Measurements from ENCODE around the gene CENPL. TPM values are rescaled to one million over a fixed set of nuclear protein-coding genes. Genes with fewer than 3 reads are reported as not detected.
"Not testable (repeated sequence)": the region's sequence is repeated elsewhere in the genome, so short reads cannot be mapped to it uniquely, and the experiment has no call there.

Gene CENPL
- total RNA-seq, 1 donor from 2014 or later: 37.8 TPM

GRCh38 chr1:173860065-173860464, 35.4 kb upstream of the CENPL start:
- intact Hi-C loops (cut with micrococcal nuclease): loop anchor here (10.0 kb wide), 1 partner anchor 355 kb away; no protein-coding TSS in a partner anchor

DNA sequence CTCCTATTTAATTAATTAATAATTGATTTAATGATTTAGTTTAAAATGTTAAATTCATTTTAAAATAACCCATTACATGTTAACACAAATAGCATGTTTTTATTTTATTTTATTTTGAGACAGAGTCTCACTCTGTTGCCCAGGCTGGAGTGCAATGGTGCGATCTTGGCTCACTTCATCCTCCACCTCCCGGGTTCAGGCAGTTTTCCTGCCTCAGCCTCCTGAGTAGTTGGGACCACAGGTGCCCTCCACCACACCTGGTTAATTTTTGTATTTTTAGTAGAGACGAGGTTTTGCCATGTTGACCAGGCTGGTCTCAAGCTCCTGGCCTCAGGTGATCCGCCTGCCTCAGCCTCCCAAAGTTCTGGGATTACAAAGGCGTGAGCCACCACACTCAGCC, 34.9 kb upstream of the CENPL start:
- intact Hi-C loops (cut with micrococcal nuclease): not testable (repeated sequence)

DNA sequence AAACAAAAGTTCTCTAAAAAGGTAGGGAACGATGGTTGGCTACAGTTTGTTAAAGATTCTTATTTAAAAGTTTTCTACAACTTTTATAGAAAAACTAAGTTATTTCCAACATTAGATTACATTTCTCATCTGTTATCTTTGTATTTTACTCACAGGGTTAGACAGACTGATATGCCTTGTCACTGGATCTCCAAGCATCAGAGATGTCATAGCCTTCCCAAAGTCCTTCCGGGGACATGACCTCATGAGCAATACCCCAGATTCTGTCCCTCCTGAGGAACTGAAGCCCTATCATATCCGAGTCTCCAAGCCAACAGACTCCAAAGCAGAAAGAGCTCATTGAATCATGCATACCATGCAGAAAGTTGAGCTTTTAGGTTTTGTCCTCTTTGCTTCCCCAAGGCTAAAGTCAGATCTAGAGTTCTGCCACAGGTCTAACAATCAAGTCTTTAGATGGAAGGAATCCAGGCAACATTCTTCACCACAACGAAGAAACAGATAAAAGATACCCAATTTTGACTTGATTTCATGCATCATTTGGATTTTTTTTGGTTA, 32.8 kb upstream of the CENPL start:
- intact Hi-C loops (cut with micrococcal nuclease): no loop called here

GRCh38 chr1:173856903-173857302, 32.2 kb upstream of the CENPL start:
- intact Hi-C loops (cut with micrococcal nuclease): no loop called here

- intact Hi-C loops (cut with micrococcal nuclease): no loop called here
Observed at GRCh38 chr1:173856014-173856413, 31.3 kb upstream of the CENPL start.

DNA sequence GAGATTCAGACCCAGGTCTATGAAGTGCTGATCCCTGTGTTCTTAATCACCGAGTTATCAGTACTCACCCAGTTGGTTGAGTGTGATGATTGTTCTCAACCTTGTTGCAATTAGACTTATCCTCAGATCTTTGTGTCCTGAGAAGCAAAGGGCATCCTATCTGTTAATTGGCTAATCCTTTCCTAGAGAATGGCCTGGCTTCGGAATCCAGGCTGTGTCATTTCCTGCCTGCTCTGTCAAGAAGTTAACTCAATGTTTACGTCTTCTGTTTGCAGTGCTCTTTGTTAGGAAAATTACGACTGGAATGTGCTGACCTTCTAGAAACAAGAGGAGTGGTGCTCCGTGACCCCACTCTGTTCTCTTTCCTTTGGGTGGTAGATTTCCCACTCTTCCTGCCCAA, 28.4 kb upstream of the CENPL start:
- intact Hi-C loops (cut with micrococcal nuclease): no loop called here

- intact Hi-C loops (cut with micrococcal nuclease): no loop called here
Observed at GRCh38 chr1:173852105-173852504, 27.4 kb upstream of the CENPL start.

DNA sequence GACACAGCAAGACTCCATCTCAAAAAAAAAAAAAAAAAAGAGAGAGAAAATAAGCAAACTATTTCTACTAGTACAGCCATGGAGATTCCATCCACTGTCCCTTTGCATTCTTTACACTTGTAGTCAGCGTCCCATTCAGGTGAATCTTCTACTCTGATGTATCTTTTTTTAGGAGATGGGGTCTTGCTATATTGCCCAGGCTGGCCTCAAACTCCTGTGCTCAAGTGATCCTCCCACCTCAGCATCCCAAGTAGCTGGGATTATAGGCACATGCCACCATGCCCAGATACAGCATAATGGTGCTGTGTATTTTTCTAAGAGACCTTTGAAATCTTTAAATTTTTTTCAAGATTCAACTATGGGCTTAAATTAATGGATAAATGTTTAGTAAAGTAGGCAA, 8.1 kb upstream of the CENPL start:
- intact Hi-C loops (cut with micrococcal nuclease): no loop called here

DNA sequence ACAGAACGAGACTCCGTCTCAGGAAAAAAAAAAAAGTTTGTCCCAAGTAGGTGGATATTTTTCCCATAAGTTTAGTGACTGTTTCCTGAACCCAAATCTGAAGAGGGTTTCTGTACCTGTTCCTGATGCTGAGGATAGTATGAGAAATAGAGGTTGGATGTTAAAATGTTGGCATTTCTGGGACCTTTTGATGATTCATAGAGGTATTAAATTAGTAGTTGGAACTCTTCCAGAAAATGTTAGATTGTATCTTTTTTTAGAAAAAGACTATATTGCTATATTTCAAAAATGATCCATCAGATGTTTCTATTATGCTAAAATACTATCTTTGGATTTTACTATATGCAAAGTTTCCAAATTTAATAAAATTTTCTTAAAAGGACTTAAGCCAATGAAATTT, 2.9 kb upstream of the CENPL start:
- intact Hi-C loops (cut with micrococcal nuclease): no loop called here

GRCh38 chr1:173823781-173824314, 835 bp downstream of the CENPL start:
- intact Hi-C loops (cut with micrococcal nuclease): loop anchor here (1.0 to 2.0 kb wide), 9 partner anchors 44 to 1292 kb away; partner anchors contain the start of genes CACYBP, PRDX6, RABGAP1L and RC3H1

- intact Hi-C loops (cut with micrococcal nuclease): no loop called here
Observed at GRCh38 chr1:173821680-173822079, 3.0 kb downstream of the CENPL start.

DNA sequence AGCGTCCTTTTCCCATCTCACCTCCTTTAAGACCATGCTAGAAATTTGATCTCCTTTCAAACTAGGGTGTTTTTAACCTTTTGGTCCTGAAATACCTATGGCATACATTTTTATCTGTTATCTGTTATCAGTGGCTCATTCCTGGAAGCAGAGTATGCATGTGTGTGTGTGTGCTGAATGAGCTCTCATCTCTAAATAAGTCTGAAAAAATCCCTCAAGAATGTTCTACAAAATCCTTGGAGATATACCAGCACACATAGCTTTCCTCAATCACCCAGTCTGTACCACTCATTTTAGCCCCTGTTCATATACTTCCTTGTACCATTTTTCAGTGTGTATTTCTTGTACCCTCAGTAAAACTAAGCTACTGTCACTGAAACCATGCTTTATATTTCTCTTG, 6.2 kb downstream of the CENPL start:
- intact Hi-C loops (cut with micrococcal nuclease): no loop called here

DNA sequence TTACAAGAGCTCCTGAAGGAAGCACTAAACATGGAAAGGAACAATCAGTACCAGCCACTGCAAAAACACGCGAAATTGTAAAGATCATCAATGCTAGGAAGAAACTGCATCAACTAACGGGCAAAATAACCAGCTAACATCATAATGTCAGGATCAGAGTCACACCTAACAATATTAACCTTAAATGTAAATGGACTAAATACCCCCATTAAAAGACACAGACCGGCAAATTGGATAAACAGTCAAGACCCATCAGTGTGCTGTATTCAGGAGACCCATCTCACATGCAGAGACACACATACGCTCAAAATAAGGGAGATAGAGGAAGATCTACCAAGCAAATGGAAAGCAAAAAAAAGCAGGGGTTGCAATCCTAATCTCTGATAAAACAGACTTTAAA, 11.0 kb downstream of the CENPL start:
- intact Hi-C loops (cut with micrococcal nuclease): not testable (repeated sequence)

- intact Hi-C loops (cut with micrococcal nuclease): no loop called here
Observed at GRCh38 chr1:173802961-173803360, 21.7 kb downstream of the CENPL start.

- intact Hi-C loops (cut with micrococcal nuclease): not testable (repeated sequence)
Observed at GRCh38 chr1:173799995-173800394, 24.7 kb downstream of the CENPL start.

DNA sequence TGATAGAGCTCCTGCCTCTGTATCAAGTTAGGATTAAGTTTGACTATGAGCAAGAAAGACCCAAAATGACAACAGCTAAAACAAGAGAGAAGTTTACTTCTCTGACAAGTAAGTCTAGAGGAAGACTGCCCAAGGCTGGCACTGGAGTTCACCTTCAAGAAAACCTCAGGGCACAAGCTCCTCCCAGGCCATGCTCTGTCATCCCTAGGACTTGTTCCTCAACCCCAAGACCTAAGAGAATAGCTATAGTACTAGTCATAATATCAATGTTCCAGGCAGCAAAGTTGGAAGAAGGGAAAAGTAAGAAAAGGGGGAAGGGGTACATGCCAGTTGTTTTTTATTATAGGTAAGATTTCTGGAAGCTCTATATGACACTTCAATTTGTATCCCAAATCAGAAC, 26.6 kb downstream of the CENPL start:
- intact Hi-C loops (cut with micrococcal nuclease): no loop called here

- intact Hi-C loops (cut with micrococcal nuclease): no loop called here
Observed at GRCh38 chr1:173789841-173790240, 34.8 kb downstream of the CENPL start.

DNA sequence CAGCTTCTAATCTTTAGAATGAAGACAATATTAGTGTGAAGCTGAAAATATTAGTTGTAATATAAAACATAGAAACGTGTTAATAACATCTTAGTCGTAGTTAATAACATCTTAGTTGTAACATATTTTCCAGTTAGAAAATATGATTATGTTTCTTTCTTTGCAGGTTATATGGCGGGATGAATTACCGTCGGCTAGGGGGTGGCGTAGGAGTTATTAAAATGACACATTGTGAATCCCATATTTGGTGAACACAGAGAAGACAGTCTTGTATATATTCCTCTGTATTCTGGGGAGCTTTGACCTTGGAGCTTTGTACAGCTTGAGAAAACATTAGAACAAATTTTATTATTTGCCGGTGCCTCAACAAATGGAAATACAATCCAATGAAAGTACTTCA, 39.7 kb downstream of the CENPL start:
- intact Hi-C loops (cut with micrococcal nuclease): no loop called here

DNA sequence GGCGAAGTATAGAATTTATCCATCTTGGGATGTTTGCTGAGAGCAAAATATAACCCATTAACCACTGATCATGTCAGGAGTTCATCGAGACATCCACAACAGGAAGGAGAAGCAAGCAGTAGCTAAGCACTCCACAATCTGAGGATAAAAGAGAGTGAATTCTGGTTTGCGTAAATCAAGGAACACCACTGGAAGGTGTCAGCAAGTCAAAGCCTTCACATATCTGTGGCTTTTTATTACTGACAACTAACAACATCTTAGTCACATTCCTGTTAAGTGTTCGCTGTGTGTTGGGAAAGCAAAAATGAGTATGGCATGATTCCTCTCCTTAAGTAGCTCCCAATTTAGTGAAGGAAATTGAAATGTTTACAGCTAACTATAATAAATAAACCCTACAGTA, 44.7 kb downstream of the CENPL start:
- intact Hi-C loops (cut with micrococcal nuclease): no loop called here

- intact Hi-C loops (cut with micrococcal nuclease): no loop called here
Observed at GRCh38 chr1:173775578-173776226, 49.0 kb downstream of the CENPL start.

DNA sequence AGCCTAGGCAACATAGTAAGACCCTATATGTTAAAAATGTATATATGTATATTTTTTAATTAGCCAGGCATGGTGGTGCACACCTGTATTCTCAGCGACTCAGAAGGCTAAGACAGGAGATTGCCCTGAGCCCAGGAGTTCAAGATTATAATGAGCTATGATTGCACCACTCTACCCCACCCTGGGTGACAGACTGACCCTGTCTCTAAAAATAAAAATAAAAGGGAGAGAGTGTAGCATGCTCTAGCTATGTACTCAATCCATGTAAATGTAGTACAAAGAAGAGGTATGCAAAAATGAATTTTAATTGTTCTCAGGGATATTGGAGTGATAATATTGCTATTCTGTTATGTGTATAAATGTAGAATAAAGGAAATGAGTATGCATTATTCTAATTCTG, 53.1 kb downstream of the CENPL start:
- intact Hi-C loops (cut with micrococcal nuclease): no loop called here

DNA sequence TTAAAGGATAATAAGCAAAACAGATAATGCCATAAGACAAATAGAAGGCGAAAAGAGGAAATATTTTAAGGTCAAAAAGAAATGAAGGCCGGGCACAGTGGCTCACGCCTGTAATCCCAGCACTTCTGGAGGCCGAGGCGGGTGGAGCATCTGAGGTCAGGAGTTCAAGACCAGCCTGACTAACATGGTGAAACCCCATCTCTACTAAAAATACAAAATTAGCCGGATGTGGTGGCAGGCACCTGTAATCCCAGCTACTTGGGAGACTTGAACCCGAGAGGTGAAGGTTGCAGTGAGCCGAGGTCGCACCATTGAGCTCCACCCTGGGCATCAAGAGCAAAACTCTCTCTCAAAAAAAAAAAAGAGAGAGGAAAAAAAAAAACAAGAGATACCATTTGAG, 54.4 kb downstream of the CENPL start:
- intact Hi-C loops (cut with micrococcal nuclease): not testable (repeated sequence)

GRCh38 chr1:173768827-173769226, 55.9 kb downstream of the CENPL start:
- intact Hi-C loops (cut with micrococcal nuclease): no loop called here
